Raji (cell line): ENCODE data around the gene RNF11.

ENCODE experiments used
- POLR2A ChIP-seq: IDR thresholded peaks from 2 replicates; pipeline ENCODE4 v1.6.1; 2011; ENCODE audit warnings: low read depth, low read length, control low read depth; ENCODE audit not compliant: insufficient read depth

The RNF11 gene

GRCh38 chr1:51313268-51313852 lies 77.3 kb downstream of the RNF11 start:
- no peak for TF ChIP-seq POLR2A

- TF ChIP-seq POLR2A: no peak
These were observed 78.1 kb downstream of the RNF11 start for GRCh38 chr1:51313961-51314777.

DNA sequence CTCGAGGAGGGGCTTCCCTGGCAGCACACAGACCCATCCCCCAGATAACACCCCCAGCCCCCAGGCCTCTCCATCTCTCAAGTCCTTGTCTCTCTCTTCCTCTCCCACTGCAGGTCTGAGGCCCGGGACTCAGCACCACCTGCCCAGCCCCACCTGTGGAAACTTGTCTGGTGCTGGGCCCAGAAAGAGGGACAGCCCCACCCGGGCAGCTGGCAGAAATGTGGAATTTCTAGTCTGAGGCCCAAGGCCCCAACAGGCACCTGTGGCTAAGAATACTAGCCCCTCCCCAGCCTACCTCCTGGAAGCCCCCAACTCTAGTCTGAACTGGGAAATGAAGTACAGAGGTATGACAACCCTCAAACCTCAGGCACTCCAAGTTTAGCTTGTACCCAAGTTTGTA lies 78.9 kb downstream of the RNF11 start:
- no peak for TF ChIP-seq POLR2A

DNA sequence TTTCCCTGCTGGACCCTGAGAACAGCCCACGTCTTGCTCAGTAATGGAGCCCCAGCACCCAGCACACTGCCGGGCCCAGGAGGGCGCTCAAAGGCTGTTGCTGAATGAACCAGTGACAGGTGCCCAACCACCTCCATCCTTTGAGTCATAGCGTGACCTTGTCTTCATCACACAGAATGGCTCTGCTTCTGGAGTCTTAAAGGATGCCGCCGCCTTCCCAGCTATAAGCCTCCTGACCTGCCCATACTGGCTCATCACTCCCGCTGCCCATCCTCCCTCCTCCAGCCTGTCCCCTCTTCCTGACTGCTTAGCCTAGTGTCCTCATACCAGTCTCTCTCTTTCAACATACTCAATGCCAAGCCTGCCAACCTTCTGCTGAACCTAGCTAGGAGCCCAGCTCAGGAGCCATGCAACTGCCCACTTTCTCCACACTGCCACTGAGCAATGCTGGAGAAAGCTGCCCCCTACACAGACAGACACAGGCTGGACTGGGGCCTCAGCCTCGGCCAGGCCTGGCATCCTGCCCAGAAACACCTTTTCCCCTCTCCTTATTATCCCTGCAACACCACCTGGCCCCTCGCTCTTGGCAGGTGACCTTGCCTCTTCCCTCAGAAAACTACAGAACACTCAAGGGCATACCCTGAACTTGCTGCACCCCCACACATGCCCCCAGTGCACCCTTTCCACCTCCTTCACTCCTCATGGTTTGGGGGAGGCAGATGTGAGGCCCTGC lies 80.2 kb downstream of the RNF11 start:
- no peak for TF ChIP-seq POLR2A

DNA sequence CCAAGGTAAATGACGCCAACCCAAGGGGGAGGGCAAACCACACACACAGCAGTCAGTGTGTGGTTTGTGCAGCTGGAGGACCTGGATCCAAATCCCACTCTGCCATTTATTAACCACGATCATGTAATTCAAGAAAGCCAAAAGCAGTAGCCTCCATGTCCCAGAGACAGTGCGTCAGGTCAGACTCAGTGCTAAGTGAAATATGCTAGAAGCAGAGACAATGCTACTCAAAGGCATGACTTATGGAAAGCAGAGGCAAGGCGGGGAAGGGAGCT lies 80.7 kb downstream of the RNF11 start:
- no peak for TF ChIP-seq POLR2A

GRCh38 chr1:51317798-51318197 lies 81.7 kb downstream of the RNF11 start:
- no peak for TF ChIP-seq POLR2A

- no peak for TF ChIP-seq POLR2A
These were observed 85.2 kb downstream of the RNF11 start for GRCh38 chr1:51320967-51321923.

GRCh38 chr1:51321924-51322280 lies 85.8 kb downstream of the RNF11 start:
- no peak for TF ChIP-seq POLR2A

DNA sequence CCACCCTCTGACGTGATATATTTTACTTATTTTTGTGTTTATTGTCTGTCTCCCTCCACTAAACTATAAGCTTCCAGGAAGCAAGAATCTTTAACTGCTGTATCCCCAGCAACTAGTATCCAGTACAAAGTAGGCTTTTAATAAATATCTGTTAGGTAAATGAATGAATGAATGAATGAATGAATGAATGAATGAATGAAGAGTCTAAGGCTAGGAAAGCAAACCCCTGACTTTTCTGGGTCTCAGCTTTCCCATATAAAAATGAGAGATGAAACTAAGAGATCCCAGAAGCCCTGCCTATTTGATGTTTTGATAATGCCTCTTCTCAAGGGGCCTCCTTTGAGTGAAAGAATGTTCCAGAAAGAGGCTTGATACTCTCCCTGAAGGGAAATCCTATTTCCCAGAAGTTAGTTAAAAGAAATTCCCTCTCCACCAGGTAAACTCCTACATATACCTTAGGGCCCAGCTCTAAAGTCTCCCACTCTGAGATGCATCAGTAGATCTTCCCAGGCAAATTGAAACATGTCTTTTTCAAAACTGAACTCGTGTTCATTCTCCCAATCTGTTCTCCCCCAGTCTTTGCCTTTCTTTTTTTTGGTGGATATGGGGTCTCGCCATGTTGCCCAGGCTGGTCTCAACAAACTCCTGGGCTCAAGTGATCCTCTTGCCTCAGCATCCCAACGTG lies 86.5 kb downstream of the RNF11 start:
- TF ChIP-seq POLR2A: no peak
